ENCODE data around the gene AHDC1.
A peak's percentile ranks its signal among the peaks of the same experiment; 100 is the strongest.

AHDC1 gene

GRCh38 chr1:27527223-27527889 lies 76.6 kb downstream of the AHDC1 start:
- no peak for DNase-seq (ENCODE audit: low read depth, low spot score)
- TF ChIP-seq, protein P1, sequence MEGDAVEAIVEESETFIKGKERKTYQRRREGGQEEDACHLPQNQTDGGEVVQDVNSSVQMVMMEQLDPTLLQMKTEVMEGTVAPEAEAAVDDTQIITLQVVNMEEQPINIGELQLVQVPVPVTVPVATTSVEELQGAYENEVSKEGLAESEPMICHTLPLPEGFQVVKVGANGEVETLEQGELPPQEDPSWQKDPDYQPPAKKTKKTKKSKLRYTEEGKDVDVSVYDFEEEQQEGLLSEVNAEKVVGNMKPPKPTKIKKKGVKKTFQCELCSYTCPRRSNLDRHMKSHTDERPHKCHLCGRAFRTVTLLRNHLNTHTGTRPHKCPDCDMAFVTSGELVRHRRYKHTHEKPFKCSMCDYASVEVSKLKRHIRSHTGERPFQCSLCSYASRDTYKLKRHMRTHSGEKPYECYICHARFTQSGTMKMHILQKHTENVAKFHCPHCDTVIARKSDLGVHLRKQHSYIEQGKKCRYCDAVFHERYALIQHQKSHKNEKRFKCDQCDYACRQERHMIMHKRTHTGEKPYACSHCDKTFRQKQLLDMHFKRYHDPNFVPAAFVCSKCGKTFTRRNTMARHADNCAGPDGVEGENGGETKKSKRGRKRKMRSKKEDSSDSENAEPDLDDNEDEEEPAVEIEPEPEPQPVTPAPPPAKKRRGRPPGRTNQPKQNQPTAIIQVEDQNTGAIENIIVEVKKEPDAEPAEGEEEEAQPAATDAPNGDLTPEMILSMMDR (IDR thresholded peaks at IDR 0.05; ENCODE audit: insufficient read depth, low read length, missing control alignments): no peak
- H3K4me3 ChIP-seq (ENCODE audit: low read depth, low read length): no peak overlapping the region
- ChIA-PET CTCF (interaction anchor here (0.9 kb wide), 1 partner anchor 30 kb away, joined by 5 read pairs; no protein-coding TSS in a partner anchor), POLR2A (no interaction called here)

- ChIA-PET POLR2A (no interaction called here), CTCF (interaction anchor here (0.9 to 4.3 kb wide), 3 partner anchors 30 to 80 kb away, joined by 5 to 24 read pairs (median 11); no protein-coding TSS in a partner anchor)
- no peak overlapping the region for H3K4me3 ChIP-seq (ENCODE audit: low read depth, low read length)
- DNase-seq (ENCODE audit: low read depth, low spot score): no peak
- TF ChIP-seq, protein P1 (IDR thresholded peaks at IDR 0.05; ENCODE audit: insufficient read depth, low read length, missing control alignments): no peak
Observed at GRCh38 chr1:27526569-27527222, 77.2 kb downstream of the AHDC1 start.

- ChIA-PET CTCF (interaction anchor here (1.1 to 4.3 kb wide), 4 partner anchors 9 to 121 kb away, joined by 3 to 24 read pairs (median 8); no protein-coding TSS in a partner anchor), POLR2A (interaction anchor here (0.6 to 1.2 kb wide), 4 partner anchors 12 to 547 kb away, joined by 3 to 4 read pairs (median 3); partner anchors contain the start of gene WASF2)
- TF ChIP-seq, protein P1 (IDR thresholded peaks at IDR 0.05; ENCODE audit: insufficient read depth, low read length, missing control alignments): no peak
- no peak for DNase-seq (ENCODE audit: low read depth, low spot score)
- H3K4me3 ChIP-seq (ENCODE audit: low read depth, low read length): peak overlapping the region; percentile 13; the same call in 1 of the 2 replicates
Observed at GRCh38 chr1:27525296-27526272, 78.4 kb downstream of the AHDC1 start.

DNA sequence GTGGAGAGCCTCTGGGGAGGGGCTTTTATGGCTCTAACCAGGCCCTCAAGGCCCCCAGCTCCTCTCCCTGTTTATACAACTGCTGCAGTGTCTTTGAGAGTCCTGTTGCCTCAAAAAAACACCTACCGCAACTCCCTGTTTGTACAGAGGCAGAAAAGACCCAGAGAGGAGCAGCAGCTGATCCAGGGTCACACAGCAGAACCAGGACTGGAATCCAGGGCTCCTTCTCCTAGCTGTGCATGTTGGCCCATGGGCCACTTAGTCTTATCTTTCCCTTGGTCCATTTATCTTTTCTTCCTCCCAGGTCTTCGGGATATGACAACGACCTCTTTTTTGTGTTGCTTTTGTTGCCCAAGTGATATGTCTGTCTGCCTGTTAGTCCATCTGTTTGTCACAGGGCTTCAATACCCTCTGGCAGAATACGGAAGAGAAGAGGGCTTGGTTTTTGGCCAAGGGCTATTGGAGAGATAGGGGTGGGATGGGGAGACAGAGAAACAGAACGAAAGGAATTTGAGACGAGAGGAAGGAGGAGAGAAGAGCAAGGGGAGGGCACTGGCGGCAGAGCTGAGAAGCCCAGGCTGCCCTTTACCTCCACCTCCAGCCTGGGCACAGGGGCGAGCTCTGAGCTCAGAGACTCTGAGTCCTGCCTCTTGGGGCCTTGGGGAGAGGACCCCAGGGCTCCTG lies 80.5 kb downstream of the AHDC1 start:
- POLR2A ChIA-PET: interaction anchor here (0.8 kb wide), 1 partner anchor 14 kb away, joined by 3 read pairs; no protein-coding TSS in a partner anchor
- TF ChIP-seq, protein P1 (IDR thresholded peaks at IDR 0.05; ENCODE audit: insufficient read depth, low read length, missing control alignments): no peak
- H3K4me3 ChIP-seq (ENCODE audit: low read depth, low read length): no peak overlapping the region
- CTCF ChIA-PET: interaction anchor here (0.9 to 4.3 kb wide), 6 partner anchors 14 to 83 kb away, joined by 3 to 24 read pairs (median 4); no protein-coding TSS in a partner anchor
- no peak for DNase-seq (ENCODE audit: low read depth, low spot score)

- POLR2A ChIA-PET: interaction anchor here (0.8 kb wide), 1 partner anchor 15 kb away, joined by 3 read pairs; no protein-coding TSS in a partner anchor
- TF ChIP-seq, protein P1 (IDR thresholded peaks at IDR 0.05; ENCODE audit: insufficient read depth, low read length, missing control alignments): peak; percentile 35
- CTCF ChIA-PET: interaction anchor here (0.9 to 4.3 kb wide), 6 partner anchors 14 to 84 kb away, joined by 3 to 24 read pairs (median 4); no protein-coding TSS in a partner anchor
- H3K4me3 ChIP-seq (ENCODE audit: low read depth, low read length): no peak overlapping the region
- DNase-seq (ENCODE audit: low read depth, low spot score): no peak
Observed at GRCh38 chr1:27522432-27523336, 81.3 kb downstream of the AHDC1 start.
